Ectodermal cell (in vitro differentiated cells): ENCODE data around the gene ALPL. TPM values are rescaled to one million over a fixed set of nuclear protein-coding genes. Genes with fewer than 3 reads are reported as not detected.
"Not testable (repeated sequence)": the region's sequence is repeated elsewhere in the genome, so short reads cannot be mapped to it uniquely, and the experiment has no call there.

Source experiments
- H3K27ac ChIP-seq: 2 replicates; pipeline ENCODE4 v1.7.0; 2013; ENCODE audit warnings: mild to moderate bottlenecking, low read depth, low read length; ENCODE audit not compliant: insufficient read depth, poor library complexity, severe bottlenecking
- H3K27me3 ChIP-seq: 2 replicates; pipeline ENCODE4 v1.7.0; 2013; ENCODE audit warnings: mild to moderate bottlenecking, low read length; ENCODE audit not compliant: insufficient read depth, control insufficient read depth, poor library complexity, severe bottlenecking
- H3K36me3 ChIP-seq: one replicate; pipeline ENCODE4 v1.7.0; 2013; ENCODE audit warnings: low read length; ENCODE audit not compliant: control insufficient read depth, insufficient read depth
- H3K4me1 ChIP-seq: one replicate; pipeline ENCODE4 v1.7.0; 2013; ENCODE audit warnings: low read length; ENCODE audit not compliant: control insufficient read depth, insufficient read depth
- H3K4me3 ChIP-seq: 2 replicates; pipeline ENCODE4 v1.7.0; 2013; ENCODE audit warnings: low read depth, low read length, control low read depth; ENCODE audit not compliant: insufficient read depth
- H3K9me3 ChIP-seq: 2 replicates; pipeline ENCODE4 v1.7.0; 2013; ENCODE audit warnings: mild to moderate bottlenecking, low read length, moderate library complexity; ENCODE audit not compliant: control insufficient read depth
- WGBS, 2 experiments: methylation state at CpG; one replicate each; pipeline ENCODE4 v1.1.7; 2013; ENCODE audit warnings: missing lambda C conversion rate in 2 of 2; 5-methylcytosine and 5-hydroxymethylcytosine counted together
- polyA plus RNA-seq, 4 experiments: library from polyadenylated mRNA; stranded (reverse); fragments of 50-300 nt; gene quantifications; one replicate each; pipeline ENCODE4 v1.2.3, GENCODE V29; 2013

Gene ALPL
- 223 TPM for polyA plus RNA-seq (2013, experiment 1 of 4)
- 218 TPM for polyA plus RNA-seq (2013, experiment 2 of 4)
- polyA plus RNA-seq (2013, experiment 3 of 4), result 174 TPM
- polyA plus RNA-seq (2013, experiment 4 of 4), result 181 TPM

DNA sequence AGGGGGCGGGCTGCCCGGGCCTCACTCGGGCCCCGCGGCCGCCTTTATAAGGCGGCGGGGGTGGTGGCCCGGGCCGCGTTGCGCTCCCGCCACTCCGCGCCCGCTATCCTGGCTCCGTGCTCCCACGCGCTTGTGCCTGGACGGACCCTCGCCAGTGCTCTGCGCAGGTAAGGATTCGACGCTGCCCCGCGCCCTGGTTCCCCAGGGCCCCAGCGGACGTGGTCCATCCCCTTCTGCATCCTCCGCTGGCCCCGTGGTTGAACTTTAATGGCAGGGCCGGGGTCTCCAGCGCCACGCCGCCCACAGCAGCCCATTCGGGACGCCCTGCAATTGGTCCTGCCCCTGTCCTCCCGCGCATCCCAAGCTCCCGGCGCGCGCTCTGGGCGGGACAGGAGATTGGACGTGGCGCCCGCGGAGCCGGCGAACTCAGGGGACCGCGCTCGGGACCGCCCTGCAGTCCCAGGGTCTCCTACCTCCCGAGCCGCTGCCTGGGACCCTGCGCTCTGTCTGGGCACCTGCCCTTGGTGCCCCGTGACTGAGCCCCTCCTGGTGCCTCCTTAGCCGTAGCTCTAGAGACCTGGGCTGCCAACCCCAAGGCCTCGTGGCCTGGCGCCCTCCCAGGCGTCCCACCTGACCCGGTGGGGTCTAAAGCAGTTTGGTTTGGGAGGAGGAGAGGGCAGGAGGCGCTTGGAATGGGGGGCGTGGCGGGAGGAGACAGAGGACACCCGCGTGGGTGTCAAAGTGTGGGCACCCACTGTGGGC is at the start of gene ALPL:
Gene ALPL (plus strand): TSS at position 73 of the 762 bp plus-strand sequence. CDS start 44,659 bp downstream, outside the sequence.
- Histone ChIP-seq H3K4me3 (peak within 1 kb of the TSS; percentile 74), H3K9me3 (no peaks in the 10 kb centered on the region), H3K27ac (peak within 1 kb of the TSS; percentile 62), H3K27me3 (peaks cover 12% of the 10 kb centered on the region), H3K36me3 (no peaks in the 10 kb centered on the region), H3K4me1 (peaks cover 20% of the 10 kb centered on the region)
- 0% methylated on average over 67 of the region's 67 CpGs for WGBS, 2 experiments

DNA sequence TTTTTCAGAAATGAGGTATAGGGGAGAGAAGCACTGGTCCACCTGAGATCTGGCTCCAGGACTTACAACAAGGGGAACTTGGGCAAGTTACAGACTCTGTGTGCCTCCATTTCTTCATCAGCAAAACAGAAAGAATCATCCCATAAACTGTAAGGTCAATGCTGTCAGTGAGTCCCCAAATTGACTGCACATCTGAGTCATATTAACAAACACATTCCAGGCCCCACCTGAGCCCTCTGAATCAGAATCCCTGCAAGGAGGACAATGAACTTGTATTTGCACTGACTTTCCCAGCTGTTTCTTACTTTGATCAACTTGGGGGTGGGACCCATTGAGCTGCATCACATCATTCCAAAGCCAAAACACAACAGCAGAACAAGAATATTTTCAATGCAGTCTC is 44.1 kb upstream of the ALPL start:
- H3K4me1 ChIP-seq, H3K27me3 ChIP-seq, H3K27ac ChIP-seq, H3K4me3 ChIP-seq, H3K36me3 ChIP-seq, H3K9me3 ChIP-seq: not testable (repeated sequence)

DNA sequence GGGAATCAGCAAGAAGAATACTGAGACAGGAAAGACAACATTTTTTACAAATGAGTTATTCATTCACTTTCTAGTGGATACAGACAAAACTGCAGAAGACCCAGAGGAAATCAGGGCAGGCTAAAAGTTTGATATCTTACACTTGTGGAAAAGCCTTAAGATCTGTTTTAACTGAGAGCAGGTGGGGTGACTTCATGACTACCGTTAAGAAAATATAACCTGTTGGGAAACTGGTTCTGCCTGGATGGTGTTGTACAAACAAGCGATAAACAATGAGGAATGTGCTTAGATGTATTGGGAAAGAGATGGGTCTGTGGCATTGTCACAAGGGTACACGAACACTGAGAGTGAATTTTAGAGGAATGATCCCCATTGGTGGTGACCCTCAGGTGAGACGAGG is 41.3 kb upstream of the ALPL start:
- not testable (repeated sequence) for H3K27ac ChIP-seq, H3K27me3 ChIP-seq, H3K4me3 ChIP-seq, H3K4me1 ChIP-seq, H3K9me3 ChIP-seq, H3K36me3 ChIP-seq
- WGBS, 2 experiments, result 86 to 88% methylated on average over 4 of the region's 4 CpGs

DNA sequence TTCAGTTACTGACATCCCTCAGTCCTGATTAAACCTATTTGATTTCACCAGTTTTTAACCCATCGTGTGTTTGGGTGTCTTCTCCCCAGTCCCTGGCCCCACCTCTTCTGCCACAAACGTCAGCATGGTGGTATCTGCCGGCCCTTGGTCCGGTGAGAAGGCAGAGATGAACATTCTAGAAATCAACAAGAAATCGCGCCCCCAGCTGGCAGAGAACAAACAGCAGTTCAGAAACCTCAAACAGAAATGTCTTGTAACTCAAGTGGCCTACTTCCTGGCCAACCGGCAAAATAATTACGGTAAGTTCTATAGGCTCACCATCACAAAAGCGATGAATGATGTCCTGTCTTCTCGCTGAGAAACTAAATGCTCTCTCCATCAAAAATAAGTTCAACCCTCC is 40.6 kb upstream of the ALPL start:
- Histone ChIP-seq H3K4me1 (no peaks in the 10 kb centered on the region), H3K27me3 (no peaks in the 10 kb centered on the region), H3K36me3 (no peaks in the 10 kb centered on the region), H3K4me3 (no peak overlapping the region), H3K9me3 (no peaks in the 10 kb centered on the region), H3K27ac (no peak overlapping the region)
- 70 to 71% methylated on average over 10 of the region's 10 CpGs for WGBS, 2 experiments

DNA sequence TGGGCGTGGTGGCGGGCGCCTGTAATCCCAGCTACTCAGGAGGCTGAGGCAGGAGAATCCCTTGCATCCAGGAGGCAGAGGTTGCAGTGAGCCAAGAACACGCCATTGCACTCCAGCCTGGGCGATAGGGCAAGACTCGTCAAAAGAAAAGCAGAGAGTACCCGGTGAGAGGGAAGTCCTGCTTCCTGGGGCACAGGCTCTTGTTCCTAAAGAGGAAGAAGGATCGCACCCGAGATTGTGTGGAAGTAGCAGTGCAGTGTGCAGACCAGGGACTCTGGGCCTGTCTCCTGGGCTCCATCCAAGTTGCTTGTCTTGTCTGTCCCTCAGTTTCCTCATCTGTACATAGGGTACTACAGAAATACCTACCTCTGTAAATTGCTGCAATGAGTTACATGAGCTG is 39.6 kb upstream of the ALPL start:
- H3K4me1 ChIP-seq, result no peaks in the 10 kb centered on the region
- H3K27ac ChIP-seq, result no peak overlapping the region
- H3K36me3 ChIP-seq, result no peaks in the 10 kb centered on the region
- 94% methylated on average over 9 of the region's 9 CpGs for whole genome bisulfite sequencing, 2 experiments
- H3K9me3 ChIP-seq, result no peaks in the 10 kb centered on the region
- no peaks in the 10 kb centered on the region for H3K27me3 ChIP-seq
- no peak overlapping the region for H3K4me3 ChIP-seq

GRCh38 chr1:21472861-21473260 is 36.4 kb upstream of the ALPL start:
- H3K27me3 ChIP-seq, result no peaks in the 10 kb centered on the region
- no peaks in the 10 kb centered on the region for H3K9me3 ChIP-seq
- H3K4me3 ChIP-seq, result no peak overlapping the region
- WGBS, 2 experiments, result 93 to 99% methylated on average over 5 of the region's 5 CpGs
- no peaks in the 10 kb centered on the region for H3K4me1 ChIP-seq
- H3K27ac ChIP-seq, result no peak overlapping the region
- H3K36me3 ChIP-seq, result no peaks in the 10 kb centered on the region

- H3K36me3 ChIP-seq, result peaks cover 6% of the 10 kb centered on the region
- H3K27ac ChIP-seq, result no peak overlapping the region
- no peak overlapping the region for H3K4me3 ChIP-seq
- peaks cover 5% of the 10 kb centered on the region for H3K27me3 ChIP-seq
- no peaks in the 10 kb centered on the region for H3K9me3 ChIP-seq
- H3K4me1 ChIP-seq, result no peaks in the 10 kb centered on the region
- 94% methylated on average over 6 of the region's 6 CpGs for WGBS, 2 experiments
Observed at GRCh38 chr1:21478356-21478755, 30.9 kb upstream of the ALPL start.

GRCh38 chr1:21483881-21484280 is 25.3 kb upstream of the ALPL start:
- not testable (repeated sequence) for H3K4me3 ChIP-seq, H3K27ac ChIP-seq, H3K9me3 ChIP-seq, H3K4me1 ChIP-seq, H3K36me3 ChIP-seq, H3K27me3 ChIP-seq
- WGBS, 2 experiments, result 92 to 95% methylated on average over 2 of the region's 4 CpGs

DNA sequence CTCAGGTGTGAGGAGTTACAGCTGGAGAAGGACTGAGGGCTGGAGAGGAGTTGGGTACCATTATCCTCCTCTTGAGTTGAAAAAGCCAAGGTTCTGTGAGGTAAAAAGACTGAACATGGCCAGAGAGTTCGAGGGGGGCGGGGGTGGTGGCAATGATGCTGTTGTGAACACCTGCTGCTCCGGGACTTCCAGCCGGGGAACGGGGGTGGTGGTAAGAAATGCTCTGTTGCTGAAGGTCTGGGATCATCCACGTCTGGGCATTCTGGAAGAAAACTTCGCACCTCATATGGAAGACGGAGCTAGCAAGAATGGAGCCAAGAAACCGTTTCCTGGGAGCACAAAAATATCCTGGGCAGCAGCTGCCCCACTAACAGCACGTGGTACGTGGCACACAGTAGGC is 20.1 kb upstream of the ALPL start:
- H3K27me3 ChIP-seq, result no peaks in the 10 kb centered on the region
- H3K9me3 ChIP-seq, result peaks cover 2% of the 10 kb centered on the region
- H3K4me1 ChIP-seq, result no peaks in the 10 kb centered on the region
- no peaks in the 10 kb centered on the region for H3K36me3 ChIP-seq
- H3K4me3 ChIP-seq, result no peak overlapping the region
- no peak overlapping the region for H3K27ac ChIP-seq
- 95 to 97% methylated on average over 11 of the region's 11 CpGs for WGBS, 2 experiments

DNA sequence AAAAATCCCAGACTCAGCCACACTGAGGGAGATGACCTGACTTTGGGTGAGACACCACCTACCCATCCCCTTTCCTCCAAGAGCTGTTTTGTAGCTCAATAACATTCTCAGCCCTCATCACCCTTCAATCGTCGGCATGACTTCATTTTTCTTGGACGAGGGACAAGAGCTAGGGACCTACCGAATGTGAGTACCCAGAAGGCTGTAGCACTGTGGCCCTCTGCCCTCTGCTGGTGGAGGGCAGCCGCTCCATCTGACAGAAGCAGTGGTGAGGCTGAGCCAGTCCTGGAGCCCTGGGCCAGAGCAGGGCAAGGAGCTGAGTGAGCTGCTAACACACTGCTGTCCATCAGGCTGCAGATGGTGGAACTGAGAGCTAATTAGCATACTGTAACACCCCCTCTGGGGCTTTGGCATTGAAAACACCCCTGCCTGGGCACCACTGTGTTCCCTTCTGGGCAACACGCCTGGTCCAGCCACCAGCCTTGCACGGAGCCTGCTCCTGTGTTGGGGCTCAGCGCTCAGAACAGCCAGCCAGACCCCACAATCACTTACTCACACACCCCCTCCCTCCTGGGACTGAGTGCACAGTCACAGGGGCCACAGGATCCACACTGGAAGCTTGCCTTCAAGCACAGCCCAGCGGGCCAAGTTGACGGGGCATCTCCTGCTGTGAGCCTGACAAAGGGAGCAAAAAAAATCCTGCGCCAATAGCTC is 18.3 kb upstream of the ALPL start:
- 93% methylated on average over 11 of the region's 11 CpGs for WGBS, 2 experiments
- H3K36me3 ChIP-seq, result no peaks in the 10 kb centered on the region
- H3K27me3 ChIP-seq, result no peaks in the 10 kb centered on the region

More for the DNA sequence above, 18.3 kb upstream of the ALPL start:
- H3K27ac ChIP-seq, result no peak overlapping the region
- peaks cover 2% of the 10 kb centered on the region for H3K9me3 ChIP-seq
- no peaks in the 10 kb centered on the region for H3K4me1 ChIP-seq
- H3K4me3 ChIP-seq, result no peak overlapping the region
